ENCODE data around the gene CYP2D6.
"Not testable (repeated sequence)": the region's sequence is repeated elsewhere in the genome, so short reads cannot be mapped to it uniquely, and the experiment has no call there.

The CYP2D6 gene

DNA sequence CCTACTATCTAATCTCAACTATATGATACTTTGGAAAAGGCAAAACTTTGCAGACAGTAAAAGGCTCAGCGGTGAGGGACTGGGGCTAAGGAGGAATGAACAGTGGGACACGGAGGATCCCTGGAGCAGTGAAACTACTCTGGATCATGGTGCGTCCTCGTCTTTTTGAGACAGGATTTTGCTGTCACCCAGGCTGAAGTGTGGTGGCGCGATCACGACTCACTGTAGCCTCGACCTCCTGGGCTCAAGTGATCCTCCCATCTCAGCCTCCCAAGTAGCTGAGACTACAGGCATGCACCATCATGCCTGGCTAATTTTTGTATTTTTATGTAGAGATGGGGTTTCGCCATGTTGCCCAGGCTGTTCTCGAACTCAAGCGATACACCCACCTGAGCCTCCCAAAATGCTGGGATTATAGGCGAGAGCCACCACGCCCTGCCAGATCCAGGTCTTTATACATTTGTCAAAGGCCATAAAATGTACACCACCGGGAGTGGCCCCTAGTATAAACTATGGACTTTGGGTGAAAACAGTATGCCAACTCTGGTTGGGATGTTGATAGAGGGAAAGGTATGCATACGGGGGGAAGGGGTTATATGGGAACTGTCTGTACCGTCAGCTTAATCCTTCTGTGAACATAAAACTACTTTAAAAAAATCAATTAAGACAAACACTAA, 28.0 kb upstream of the CYP2D6 start:
- no peak for DNase-seq (ENCODE audit: low read depth, low spot score)

DNA sequence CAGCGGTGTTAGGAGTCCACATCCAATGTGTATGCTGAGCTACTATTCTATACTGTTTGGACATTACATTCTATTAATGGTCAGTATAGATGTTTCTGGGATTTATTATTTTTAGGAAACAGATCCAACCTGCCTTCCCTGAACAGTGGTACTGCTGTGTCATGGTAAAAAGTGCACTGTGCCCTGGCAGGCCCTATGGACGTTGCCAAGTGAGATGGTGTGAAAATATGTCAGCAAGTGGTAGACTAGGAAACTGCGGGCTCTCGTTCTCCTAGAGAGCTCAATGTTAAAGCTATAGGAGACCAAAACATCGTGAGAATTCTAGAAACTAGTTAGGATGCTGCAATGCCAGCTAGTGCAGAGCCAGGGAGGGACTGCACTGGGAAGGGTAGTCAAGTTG, 26.0 kb upstream of the CYP2D6 start:
- DNase-seq (ENCODE audit: low read depth, low spot score): no peak

DNA sequence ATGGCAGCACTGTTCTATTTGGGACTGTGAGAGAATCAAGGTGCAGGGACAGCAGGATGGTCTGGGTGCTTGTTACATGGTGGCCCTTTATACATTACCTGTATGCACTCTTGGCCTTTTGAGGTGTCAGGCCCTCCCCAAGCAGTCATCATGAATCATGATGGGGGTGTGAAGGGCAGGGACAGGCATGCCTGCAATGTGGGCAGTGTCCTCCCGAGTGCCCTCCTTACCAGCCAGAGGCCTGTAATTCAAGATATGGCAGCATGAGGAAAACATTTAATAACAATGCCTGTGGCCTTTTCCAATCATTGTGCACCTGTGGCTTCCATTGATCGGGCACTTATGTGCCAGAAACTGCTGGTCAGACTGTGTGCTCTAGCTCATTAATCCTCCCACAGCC, 25.5 kb upstream of the CYP2D6 start:
- DNase-seq (ENCODE audit: low read depth, low spot score): no peak

DNA sequence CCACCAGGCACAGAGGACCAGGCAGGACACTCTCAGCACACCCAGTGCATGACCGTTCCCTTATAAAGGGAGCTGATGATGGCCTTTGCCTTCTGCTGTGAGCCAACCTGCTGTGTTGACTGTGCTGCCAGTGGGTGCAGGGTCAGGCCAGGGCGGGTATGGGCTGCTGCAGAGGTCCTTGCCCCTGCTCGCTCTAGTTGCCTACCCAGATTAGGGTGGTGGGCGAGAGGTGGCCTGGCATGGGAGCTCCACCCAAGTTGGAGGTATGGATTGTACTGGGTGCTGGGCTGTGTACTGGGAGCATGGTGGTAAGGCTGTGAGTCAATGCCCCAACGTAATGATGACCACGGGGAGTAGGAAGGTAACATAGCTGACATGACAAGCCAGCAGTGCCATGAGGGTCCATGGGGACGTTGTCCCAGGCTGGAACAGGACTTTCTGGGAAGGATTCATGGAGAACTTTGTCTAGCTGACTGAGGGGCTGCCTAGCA, 24.5 kb upstream of the CYP2D6 start:
- DNase-seq (ENCODE audit: low read depth, low spot score): no peak

DNA sequence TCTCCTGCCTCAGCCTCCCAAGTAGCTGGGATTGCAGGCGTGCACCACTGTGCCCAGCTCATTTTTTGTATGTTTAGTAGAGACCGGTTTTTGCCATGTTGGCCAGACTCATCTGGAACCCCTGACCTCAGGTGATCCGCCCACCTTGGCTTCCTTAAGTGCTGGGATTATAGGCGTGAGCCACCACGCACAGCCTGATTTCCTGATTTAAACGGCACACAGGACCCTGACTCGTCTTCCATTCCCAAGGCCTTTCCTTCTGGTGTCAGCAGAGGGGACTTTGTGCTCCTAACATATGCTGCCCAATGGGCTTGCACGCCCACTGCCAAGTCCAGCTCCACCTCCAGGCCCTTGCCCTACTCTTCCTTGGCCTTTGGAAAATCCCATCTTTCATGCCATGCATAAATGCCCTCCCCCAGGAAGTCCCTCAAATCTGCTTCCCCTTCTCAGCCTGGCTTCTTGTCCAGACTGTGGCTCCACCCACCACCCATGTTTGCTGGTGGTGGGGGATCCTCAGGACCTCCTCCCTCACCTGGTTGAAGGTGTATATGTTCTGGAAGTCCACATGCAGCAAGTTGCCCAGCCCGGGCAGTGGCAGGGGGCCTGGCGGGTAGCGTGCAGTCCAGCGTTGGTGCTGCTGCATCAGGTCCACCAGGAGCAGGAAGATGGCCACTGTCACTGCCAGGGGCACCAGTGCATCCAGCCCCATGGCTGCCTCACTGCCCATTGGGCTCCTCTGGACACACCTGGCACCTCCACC, 23.9 kb upstream of the CYP2D6 start:
- no peak for DNase-seq (ENCODE audit: low read depth, low spot score)

DNA sequence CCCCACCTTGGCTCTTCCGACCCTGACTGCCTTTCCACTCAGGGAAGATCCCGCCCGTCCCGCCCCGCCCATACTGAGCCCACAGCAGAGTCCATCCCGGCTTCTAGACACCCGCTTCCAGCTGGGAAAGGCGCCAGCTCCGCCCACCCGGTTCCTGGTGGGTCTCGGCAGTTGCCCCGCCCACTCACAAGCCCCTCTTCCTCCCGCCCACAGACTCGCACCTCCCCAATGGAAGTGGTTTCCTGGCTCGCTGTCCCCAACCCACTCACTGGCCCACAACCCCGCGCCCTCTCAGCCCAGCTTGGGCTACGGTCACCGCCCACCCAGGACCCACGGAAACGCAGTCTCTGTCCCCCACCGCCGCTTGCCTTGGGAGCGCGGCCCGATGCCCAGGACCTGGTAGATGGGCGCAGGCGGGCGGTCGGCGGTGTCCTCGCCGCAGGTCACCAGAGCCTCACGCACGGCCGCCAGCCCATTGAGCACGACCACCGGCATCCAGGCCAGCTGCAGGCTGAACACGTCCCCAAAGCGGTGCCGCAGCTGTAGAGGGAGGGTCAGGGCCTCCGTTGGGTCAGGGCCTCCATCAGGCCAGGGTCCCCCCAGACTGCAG, 22.2 kb upstream of the CYP2D6 start:
- DNase-seq (ENCODE audit: low read depth, low spot score): no peak

DNA sequence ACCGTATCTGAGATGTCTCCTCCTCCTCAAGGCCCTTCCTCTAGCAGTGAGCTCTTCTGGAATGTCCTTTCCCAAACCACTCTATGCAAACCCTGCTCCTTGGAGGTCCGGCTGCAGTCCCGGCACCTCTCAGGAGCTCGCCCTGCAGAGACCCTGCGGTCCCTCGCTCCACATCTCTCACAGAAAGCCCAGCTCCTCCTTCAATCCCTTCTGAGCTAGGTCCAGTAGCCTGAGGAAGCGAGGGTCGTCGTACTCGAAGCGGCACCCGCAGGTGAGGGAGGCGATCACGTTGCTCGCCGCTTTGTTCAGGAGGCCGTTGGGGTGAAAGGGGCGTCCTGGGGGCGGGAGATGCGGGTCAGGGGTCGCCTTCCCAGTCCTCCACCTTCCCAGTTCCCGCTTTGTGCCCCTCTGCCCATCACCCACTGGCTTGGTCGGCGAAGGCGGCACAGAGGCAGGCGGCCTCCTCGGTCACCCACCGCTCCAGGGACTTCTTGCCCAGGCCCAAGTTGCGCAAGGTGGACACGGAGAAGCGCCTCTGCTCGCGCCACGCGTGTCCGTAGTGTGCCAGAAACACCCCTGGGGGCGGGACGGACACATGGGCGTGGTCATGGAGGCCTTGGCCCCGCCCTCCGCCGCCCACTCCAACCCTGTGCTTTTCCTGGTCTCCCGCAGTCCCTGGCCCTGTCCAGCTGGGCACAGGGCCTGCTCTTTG, 21.5 kb upstream of the CYP2D6 start:
- DNase-seq (ENCODE audit: low read depth, low spot score): no peak

DNA sequence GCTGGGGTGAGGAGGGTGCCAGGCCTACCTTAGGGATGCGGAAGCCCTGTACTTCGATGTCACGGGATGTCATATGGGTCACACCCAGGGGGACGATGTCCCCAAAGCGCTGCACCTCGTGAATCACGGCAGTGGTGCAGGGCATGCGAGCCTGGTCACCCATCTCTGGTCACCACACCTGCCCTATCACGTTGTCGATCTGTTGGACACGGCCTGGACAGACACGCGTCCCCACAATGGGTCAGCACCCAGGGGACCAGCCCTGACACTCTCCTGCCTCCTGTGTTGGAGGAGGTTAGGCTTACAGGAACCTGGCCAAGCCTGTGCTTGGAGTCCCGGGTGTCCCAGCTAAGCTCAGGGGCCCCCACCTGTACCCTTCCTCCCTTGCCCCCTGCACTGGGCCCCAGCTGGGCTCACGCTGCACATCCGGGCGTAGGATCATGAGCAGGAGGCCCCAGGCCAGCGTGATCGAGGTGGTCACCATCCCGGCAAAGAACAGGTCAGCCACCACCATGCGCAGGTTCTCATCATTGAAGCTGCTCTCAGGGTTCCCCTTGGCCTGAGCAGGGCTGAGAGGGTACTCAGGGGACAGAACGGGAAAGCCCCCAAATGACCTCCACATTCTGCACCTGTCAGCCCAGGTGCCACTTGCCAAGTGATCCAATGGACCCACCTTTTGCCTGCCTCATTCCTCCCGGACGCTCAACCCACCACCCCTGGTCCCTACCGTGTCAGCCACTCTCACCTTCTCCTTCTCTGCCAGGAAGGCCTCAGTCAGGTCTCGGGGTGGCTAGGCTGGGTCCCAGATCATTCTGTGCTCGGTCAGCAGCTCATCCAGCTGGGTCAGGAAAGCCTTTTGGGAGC, 20.3 kb upstream of the CYP2D6 start:
- no peak for DNase-seq (ENCODE audit: low read depth, low spot score)

DNA sequence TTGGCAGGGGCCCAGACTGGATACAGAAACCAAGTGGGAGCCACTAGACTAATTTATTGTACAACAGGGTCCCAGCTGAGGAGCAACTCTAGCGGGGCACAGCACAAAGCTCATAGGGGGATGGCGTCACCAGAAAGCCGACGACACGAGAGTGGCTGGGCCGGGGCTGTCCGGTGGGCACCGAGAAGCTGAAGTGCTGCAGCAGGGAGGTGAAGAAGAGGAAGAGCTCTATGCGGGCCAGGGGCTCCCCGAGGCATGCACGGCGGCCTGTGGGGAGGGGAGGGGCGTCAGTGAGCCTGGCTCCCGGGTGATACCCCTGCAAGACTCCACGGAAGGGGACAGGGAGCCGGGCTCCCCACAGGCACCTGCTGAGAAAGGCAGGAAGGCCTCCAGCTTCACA, 19.2 kb upstream of the CYP2D6 start:
- not testable (repeated sequence) for DNase-seq (ENCODE audit: low read depth, low spot score)

DNA sequence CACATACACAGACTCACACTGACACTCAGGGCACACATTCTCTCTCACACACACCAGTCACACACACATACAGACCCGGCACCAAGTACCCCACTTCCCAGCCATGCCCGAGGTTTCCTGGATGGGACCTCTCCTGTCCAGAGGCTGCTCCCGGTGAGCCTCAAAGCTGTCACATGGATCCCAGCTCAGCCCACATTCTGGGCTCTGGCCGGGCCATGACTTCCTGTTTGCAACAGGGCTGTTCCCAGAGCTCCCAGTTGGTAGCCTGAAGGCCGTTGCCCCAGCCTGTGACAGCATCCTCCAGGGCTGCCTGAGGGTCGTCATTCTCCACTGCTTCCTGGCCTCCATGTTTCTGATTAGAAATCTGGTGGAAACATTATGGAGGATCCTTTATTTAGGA, 14.6 kb upstream of the CYP2D6 start:
- DNase-seq (ENCODE audit: low read depth, low spot score): no peak

DNA sequence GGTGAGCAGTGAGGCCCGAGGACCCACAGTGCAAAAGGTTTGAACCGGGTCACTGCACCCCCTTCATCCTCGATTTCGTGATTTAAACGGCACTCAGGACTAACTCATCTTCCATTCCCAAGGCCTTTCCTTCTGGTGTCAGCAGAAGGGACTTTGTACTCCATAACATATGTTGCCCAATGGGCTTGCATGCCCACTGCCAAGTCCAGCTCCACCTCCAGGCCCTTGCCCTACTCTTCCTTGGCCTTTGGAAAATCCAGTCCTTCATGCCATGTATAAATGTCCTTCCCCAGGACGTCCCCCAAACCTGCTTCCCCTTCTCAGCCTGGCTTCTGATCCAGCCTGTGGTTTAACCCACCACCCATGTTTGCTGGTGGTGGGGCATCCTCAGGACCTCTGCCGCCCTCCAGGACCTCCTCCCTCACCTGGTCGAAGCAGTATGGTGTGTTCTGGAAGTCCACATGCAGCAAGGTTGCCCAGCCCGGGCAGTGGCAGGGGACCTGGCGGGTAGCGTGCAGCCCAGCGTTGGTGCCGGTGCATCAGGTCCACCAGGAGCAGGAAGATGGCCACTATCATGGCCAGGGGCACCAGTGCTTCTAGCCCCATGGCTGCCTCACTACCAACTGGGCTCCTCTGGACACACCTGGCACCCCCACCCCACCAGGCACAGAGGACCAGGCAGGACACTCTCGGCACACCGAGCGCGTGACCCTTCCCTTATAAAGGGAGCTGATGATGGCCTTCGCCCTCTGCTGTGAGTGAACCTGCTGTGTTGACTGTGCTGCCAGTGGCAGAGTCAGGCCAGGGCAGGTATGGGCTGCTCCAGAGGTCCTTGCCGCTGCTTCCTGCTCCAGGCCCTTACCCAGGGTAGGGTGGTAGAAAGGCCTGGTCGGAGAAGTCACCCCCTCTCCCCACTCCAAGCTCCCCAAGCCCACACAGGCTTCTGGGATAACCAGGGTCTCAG, 13.5 kb upstream of the CYP2D6 start:
- DNase-seq (ENCODE audit: low read depth, low spot score): not testable (repeated sequence)

DNA sequence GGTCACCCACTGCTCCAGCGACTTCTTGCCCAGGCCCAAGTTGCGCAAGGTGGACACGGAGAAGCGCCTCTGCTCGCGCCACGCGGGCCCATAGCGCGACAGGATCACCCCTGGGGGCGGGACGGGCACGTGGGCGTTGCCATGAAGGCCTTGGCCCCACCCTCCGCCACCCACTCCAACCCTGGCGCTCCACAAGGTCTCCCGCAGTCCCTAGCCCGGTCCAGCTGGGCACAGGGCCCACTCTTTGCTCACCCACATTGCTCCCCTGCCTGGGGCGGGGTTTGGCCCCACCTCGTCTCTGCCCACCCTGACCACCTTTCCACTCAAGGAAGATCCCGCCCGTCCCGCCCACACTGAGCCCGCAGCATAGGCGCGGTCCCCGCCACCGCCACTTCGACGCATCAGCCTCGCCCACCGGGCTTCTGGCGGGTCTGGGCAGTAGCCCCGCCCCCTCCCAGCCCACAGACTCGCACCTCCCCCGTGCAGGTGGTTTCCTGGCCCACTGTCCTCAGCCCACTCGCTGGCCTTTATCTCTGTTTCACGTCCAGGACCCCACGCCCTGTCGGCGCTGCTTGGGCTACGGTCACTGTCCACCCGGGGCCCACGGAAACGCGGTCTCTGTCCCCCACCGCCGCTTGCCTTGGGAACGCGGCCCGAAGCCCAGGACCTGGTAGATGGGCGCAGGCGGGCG, 12.3 kb upstream of the CYP2D6 start:
- no peak for DNase-seq (ENCODE audit: low read depth, low spot score)

DNA sequence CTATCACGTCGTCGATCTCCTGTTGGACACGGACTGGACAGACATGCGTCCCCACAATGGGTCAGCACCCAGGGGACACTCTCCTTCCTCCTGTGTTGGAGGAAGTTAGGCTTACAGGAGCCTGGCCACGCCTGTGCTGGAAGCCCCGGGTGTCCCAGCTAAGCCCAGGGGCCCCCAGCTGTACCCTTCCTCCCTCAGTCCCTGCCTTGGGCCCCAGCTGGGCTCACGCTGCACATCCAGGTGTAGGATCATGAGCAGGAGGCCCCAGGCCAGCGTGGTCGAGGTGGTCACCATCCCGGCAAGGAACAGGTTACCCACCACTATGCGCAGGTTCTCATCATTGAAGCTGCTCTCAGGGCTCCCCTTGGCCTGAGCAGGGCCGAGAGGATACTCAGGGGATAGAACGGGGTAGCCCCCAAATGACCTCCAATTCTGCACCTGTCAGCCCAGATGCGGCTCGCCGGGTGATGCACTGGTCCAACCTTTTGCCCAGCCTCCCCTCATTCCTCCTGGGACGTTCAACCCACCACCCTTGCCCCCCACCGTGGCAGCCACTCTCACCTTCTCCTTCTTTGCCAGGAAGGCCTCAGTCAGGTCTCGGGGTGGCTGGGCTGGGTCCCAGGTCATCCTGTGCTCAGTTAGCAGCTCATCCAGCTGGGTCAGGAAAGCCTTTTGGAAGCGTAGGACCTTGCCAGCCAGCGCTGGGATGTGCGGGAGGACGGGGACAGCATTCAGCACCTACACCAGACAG, 10.9 kb upstream of the CYP2D6 start:
- not testable (repeated sequence) for DNase-seq (ENCODE audit: low read depth, low spot score)

DNA sequence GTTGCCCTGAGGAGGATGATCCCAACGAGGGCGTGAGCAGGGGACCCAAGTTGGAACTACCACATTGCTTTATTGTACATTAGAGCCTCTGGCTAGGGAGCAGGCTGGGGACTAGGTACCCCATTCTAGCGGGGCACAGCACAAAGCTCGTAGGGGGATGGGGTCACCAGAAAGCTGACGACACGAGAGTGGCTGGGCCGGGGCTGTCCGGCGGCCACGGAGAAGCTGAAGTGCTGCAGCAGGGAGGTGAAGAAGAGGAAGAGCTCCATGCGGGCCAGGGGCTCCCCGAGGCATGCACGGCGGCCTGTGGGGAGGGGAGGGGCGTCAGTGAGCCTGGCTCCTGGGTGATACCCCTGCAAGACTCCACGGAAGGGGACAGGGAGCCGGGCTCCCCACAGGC, 9.5 kb upstream of the CYP2D6 start:
- DNase-seq (ENCODE audit: low read depth, low spot score): not testable (repeated sequence)

DNA sequence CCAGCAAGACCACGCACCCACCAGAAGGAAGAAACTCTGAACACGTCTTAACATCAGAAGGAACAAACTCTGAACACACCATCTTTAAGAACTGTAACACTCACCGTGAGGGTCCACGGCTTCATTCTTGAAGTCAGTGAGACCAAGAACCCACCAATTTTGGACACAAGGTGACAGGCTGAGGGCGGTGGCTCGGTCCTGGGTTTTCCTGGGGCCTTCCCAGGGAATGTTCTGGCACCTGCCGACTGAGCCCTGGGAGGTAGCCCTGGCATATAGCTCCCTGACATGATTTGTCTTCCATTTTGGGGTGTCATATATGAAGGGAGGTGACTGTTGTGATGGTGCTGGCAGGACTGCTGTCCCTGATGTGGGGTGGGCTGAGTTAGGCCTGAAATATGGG, 8.9 kb upstream of the CYP2D6 start:
- DNase-seq (ENCODE audit: low read depth, low spot score): not testable (repeated sequence)

DNA sequence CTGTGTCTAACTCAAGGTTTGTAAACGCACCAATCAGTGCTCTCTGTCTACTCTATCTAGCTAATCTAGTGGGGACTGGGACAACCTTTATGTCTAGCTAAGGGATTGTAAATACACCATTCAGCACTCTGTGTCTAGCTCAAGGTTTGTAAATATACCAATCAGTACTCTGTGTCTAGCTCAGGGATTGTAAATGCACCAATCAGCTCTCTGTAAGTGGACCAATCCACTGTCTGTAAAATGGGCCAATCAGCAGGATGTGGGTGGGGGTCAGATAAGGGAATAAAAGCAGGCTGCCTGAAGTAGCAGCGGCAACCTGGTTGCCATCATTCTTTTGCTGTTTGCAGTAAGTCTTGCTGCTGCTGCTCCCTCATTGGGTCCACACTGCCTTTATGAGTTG, 8.4 kb upstream of the CYP2D6 start:
- no peak for DNase-seq (ENCODE audit: low read depth, low spot score)

DNA sequence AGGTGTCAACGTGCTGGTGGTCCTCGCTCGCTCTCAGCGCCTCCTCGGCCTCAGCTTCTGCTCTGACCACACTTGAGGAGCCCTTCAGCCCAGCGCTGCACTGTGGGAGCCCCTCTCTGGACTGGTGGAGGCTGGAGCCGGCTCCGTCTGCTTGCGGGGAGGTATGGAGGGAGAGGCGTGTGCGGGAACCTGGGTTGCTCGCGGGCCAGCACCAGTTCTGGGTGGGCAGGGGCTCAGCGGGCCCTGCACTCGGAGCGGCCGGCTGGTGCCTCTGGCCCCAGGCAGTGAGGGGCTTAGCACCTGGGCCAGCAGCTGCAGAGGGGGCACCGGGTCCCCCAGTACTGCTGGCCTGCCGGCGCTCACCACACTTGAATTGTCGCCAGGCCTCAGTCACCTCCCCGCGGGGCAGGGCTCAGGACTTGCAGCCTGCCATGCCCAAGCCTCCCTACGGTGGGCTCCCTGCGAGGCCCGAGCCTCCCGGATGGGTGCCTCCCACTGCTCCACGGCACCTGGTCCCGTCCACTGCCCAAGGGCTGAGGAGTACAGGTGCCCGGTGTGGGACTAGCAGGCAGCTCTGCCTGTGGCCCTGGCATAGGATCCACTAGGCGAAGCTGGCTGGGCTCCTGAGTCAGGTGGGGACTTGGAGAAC, 7.6 kb upstream of the CYP2D6 start:
- DNase-seq (ENCODE audit: low read depth, low spot score): no peak

DNA sequence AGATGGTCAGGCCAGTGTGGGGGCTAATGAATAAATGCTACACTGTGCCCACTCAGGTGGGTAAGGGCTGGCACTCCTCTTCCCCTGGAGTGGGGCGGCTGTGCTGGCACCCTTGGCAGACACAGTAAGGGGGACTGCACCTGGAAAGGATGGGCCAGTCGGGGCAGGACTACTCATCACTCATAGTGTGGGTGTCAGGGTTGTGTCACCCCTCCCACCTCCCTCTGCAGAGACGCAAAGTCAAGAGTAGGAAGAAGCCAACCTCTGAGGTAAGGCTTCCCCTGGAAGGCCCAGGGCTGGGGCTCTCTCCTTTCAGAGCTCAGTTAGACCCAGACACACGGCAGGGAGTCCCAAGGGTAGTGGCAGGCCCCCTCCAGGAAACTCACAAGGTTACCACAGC, 5.1 kb upstream of the CYP2D6 start:
- DNase-seq (ENCODE audit: low read depth, low spot score): not testable (repeated sequence)

All from activated naive CD8-positive, alpha-beta T cell treated with anti-CD3 and anti-CD28 coated beads, Interleukin-2, amount 50 U/mL, for 16 hours (primary cell).